Measurements from ENCODE around the gene YAP1.

GRCh38 chr11:102241026-102241425, 130.8 kb downstream of the YAP1 start:
- TF ChIP-seq CTCF (IDR thresholded peaks at IDR 0.05), result no peak
- TF ChIP-seq POLR2A (IDR thresholded peaks at IDR 0.05), result no peak

Measured in esophagus squamous epithelium (tissue), 4 donors.